K562 (cell line): ENCODE results near the gene VTN. TPM values are rescaled to one million over a fixed set of nuclear protein-coding genes. Genes with fewer than 3 reads are reported as not detected.

Experiments
- BACH1 ChIP-seq: fragments of 200-800 bp; sonication (Bioruptor generic); IDR thresholded peaks from 2 replicates; pipeline ENCODE4 v1.6.1; 2016; ENCODE audit warnings: missing genetic modification characterization, missing compliant biosample characterization
- DPF2 ChIP-seq: fragments of 450-650 bp; IDR thresholded peaks from 2 replicates; pipeline ENCODE4 v1.6.1; 2016
- ETV1 ChIP-seq: fragments of 450-650 bp; conservative IDR thresholded peaks from 2 replicates; pipeline ENCODE4 v1.6.1; 2016; ENCODE audit warnings: missing genetic modification characterization, control low read depth, low read depth, missing compliant biosample characterization
- GTF2E2 ChIP-seq: fragments of 200-800 bp; sonication (Bioruptor generic); IDR thresholded peaks from 2 replicates; pipeline ENCODE4 v1.6.1; 2016; ENCODE audit warnings: missing genetic modification characterization, missing compliant biosample characterization
- GTF2F1 ChIP-seq: IDR thresholded peaks from 2 replicates; pipeline ENCODE4 v1.6.1; 2011; ENCODE audit warnings: low read depth, low read length, improper control_type of control experiment
- HNRNPLL ChIP-seq: fragments of 200-400 bp; formaldehyde crosslinking; IDR thresholded peaks from 2 replicates; pipeline ENCODE4 v1.6.1; 2017; ENCODE audit warnings: low read length, low read depth, mild to moderate bottlenecking; ENCODE audit not compliant: poor library complexity, severe bottlenecking
- JUN ChIP-seq, 2 experiments: sonication (generic) in 1 of 2; formaldehyde crosslinking in 1 of 2; IDR thresholded peaks; 2 replicates each; pipeline versions ENCODE4 v1.6.1 to v1.8.0; 2012 to 2022; ENCODE audit warnings: borderline replicate concordance in 2 of 2, mild to moderate bottlenecking in 2 of 2, improper control_type of control experiment in 1 of 2, low read depth in 1 of 2, low read length in 1 of 2, missing genetic modification reagents in 1 of 2
- KLF1 ChIP-seq: fragments of 450-650 bp; IDR thresholded peaks from 2 replicates; pipeline ENCODE4 v1.6.1; 2016; ENCODE audit warnings: missing genetic modification characterization, missing compliant biosample characterization
- NBN ChIP-seq: fragments of 450-650 bp; IDR thresholded peaks from 2 replicates; pipeline ENCODE4 v1.6.1; 2016; ENCODE audit warnings: low read depth, mild to moderate bottlenecking
- NCOA2 ChIP-seq, 2 experiments: fragments of 450-650 bp; IDR thresholded peaks; 2 replicates each; pipeline ENCODE4 v1.6.1; 2018; ENCODE audit warnings: mild to moderate bottlenecking in 2 of 2, moderate library complexity in 1 of 2; ENCODE audit not compliant: partially characterized antibody in 2 of 2
- NFIC ChIP-seq: fragments of 450-650 bp; IDR thresholded peaks from 2 replicates; pipeline ENCODE4 v1.6.1; 2017; ENCODE audit warnings: mild to moderate bottlenecking, inconsistent platforms
- RAD21 ChIP-seq, 2 experiments: fragments of 250-450 bp in 1 of 2; fragments of 450-650 bp in 1 of 2; sonication (Bioruptor Pico) in 1 of 2; formaldehyde crosslinking in 1 of 2; IDR thresholded peaks in 1 of 2; conservative IDR thresholded peaks in 1 of 2; 2 replicates each; pipeline versions ENCODE4 v1.4.0 to v1.8.0; 2020 to 2022; ENCODE audit warnings: mild to moderate bottlenecking in 2 of 2, moderate library complexity in 1 of 2
- SIRT6 ChIP-seq: IDR thresholded peaks from one replicate; pipeline ENCODE4 v1.6.1; 2012; ENCODE audit warnings: low read depth, mild to moderate bottlenecking, control low read depth, inconsistent platforms, low read length, moderate library complexity
- SIX5 ChIP-seq, 2 experiments: IDR thresholded peaks; 2 replicates each; pipeline ENCODE4 v1.6.1; 2011; ENCODE audit warnings: low read length in 2 of 2, borderline replicate concordance in 1 of 2, low read depth in 1 of 2, mild to moderate bottlenecking in 1 of 2, moderate library complexity in 1 of 2; ENCODE audit not compliant: insufficient read depth in 1 of 2
- TAL1 ChIP-seq: fragments of 450-650 bp; IDR thresholded peaks from 2 replicates; pipeline ENCODE4 v1.6.1; 2016; ENCODE audit warnings: mild to moderate bottlenecking
- TCF7L2 ChIP-seq: fragments of 150-350 bp; IDR thresholded peaks from 2 replicates; pipeline ENCODE4 v1.6.1; 2016; ENCODE audit warnings: low read depth, mild to moderate bottlenecking, low read length, moderate library complexity
- U2AF2 ChIP-seq: fragments of 200-400 bp; formaldehyde crosslinking; optimal IDR thresholded peaks from 2 replicates; pipeline ENCODE3; 2017; ENCODE audit warnings: low read depth, mild to moderate bottlenecking, low read length
- ZC3H8 ChIP-seq: fragments of 450-650 bp; IDR thresholded peaks from 2 replicates; pipeline ENCODE4 v1.6.1; 2017
- ZNF133 ChIP-seq: fragments of 250-450 bp; sonication (Bioruptor Pico); IDR thresholded peaks from 2 replicates; pipeline ENCODE4 v1.4.0; 2020; ENCODE audit warnings: mild to moderate bottlenecking
- ZNF324 ChIP-seq: fragments of 250-450 bp; sonication (Bioruptor Pico); IDR thresholded peaks from 2 replicates; pipeline ENCODE4 v1.4.0; 2020; ENCODE audit warnings: mild to moderate bottlenecking
- ZNF778 ChIP-seq: fragments of 450-650 bp; formaldehyde crosslinking; IDR thresholded peaks from 2 replicates; pipeline ENCODE4 v1.4.0; 2020; ENCODE audit warnings: mild to moderate bottlenecking, moderate library complexity
- ZSCAN32 ChIP-seq: fragments of 450-650 bp; formaldehyde crosslinking; IDR thresholded peaks from 2 replicates; pipeline ENCODE4 v1.4.0; 2020; ENCODE audit warnings: mild to moderate bottlenecking, moderate library complexity
- polyA plus RNA-seq, 8 experiments: library from polyadenylated mRNA; depleted of rRNA in 4 of 8; stranded (reverse) in 5 of 8; unstranded in 3 of 8; fragments of >200 nt; fragmentation: Nextera tagmentation in 2 of 8; fragmentation: Illumina TruSeq in 1 of 8; extraction: Ambion mirVana in 2 of 8; extraction: Trizol in 1 of 8; gene quantifications; 2 replicates each; pipeline versions ENCODE4 v1.2.1 to v1.2.3, GENCODE V29; 2011 to 2014; ENCODE audit warnings: inconsistent platforms in 1 of 8, missing spikeins in 1 of 8
- total RNA-seq, 7 experiments: library from RNA; depleted of rRNA in 6 of 7; stranded (reverse); fragments of >200 nt in 6 of 7; fragmentation: Illumina TruSeq in 2 of 7; extraction: Trizol in 2 of 7; gene quantifications; 2 replicates each; pipeline versions ENCODE4 v1.2.1 to v1.2.3, GENCODE V29; 2011 to 2021; ENCODE audit warnings: low replicate concordance in 1 of 7
- TF ChIP-seq, protein P1 (sequence below): fragments of 250-450 bp; sonication (Bioruptor Pico); IDR thresholded peaks from 2 replicates; pipeline ENCODE4 v1.4.0; 2020; ENCODE audit warnings: mild to moderate bottlenecking
- TF ChIP-seq, protein P2 (sequence below): fragments of 250-450 bp; sonication (Bioruptor Pico); IDR thresholded peaks from 2 replicates; pipeline ENCODE4 v1.8.0; 2021; ENCODE audit warnings: mild to moderate bottlenecking, moderate library complexity
- TF ChIP-seq, protein P3 (sequence below), 2 experiments: fragments of 450-650 bp in 1 of 2; sonication (generic) in 1 of 2; formaldehyde crosslinking; conservative IDR thresholded peaks; 2 replicates each; pipeline versions ENCODE4 v1.4.0 to v1.8.1; 2020 to 2022; ENCODE audit warnings: mild to moderate bottlenecking in 1 of 2, missing genetic modification reagents in 1 of 2

Gene VTN
- total and polyA plus RNA-seq, 9 of the 15 experiments (the other 6 are each of a cell fraction or from before 2014, with no cell fraction given): 0.13 to 1.0 (median 0.29) TPM; not detected in 1

DNA sequence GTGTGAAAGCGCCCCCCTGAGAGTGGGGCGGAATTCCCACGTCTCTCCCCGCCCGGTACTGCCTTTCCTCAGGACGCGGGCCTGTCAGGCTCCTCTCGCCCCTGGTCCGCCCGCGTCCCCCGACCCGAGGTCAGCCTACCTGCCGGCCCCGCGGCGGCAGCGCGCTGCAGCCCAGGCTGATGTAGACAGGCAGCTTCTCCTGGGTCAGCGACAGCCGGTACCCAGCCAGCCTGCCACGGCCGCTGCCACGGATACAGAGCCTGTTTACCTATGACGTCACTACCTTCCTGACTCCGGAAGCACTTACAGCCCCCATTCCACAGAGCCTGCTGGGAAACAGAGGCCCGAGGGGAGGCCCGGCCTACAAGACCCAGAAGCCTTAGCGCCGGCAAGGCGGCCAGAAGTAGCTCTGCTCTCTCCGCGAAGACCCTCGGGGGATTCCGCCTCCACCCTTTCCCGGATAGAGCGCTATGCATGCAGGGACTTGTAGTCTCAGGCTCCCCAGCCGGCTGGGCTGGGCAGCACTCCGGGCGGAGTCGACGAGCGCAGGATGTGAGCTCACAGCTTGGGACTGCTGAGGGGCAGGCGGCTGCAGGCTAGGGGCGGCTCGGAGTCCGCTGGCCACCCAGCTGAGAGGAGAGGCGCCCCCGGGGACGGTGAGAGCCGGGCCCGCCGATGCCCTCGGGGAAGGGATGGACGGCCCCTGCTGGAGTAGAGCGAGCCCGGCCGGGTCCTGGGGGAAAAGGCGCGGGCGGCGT is 34.7 kb downstream of the VTN start, which contains the start of the genes IFT20 and TNFAIP1 (continued):
- TF ChIP-seq NCOA2 (IDR thresholded peaks at IDR 0.05; ENCODE audit: partially characterized antibody in 2 of 2) (no peak), NBN (peak; percentile 98), KLF1 (no peak), ZC3H8 (no peak), BACH1 (tag) (no peak), ZNF133 (CRISPR knock-in tag) (no peak), ZNF778 (CRISPR knock-in tag) (no peak), DPF2 (no peak; the same call in 1 of the 2 replicates), GTF2F1 (no peak), SIRT6 (no peak), ZSCAN32 (0 out of 2 replicates have a peak, but pooled peaks have one; percentile 14), RAD21 (CRISPR knock-in tag; conservative IDR thresholded peaks at IDR 0.05 in 1 of 2, IDR thresholded peaks at IDR 0.05 in 1 of 2) (peak in 1 of 2 experiments; percentile 16; a peak in 1 of 4 replicates), JUN (IDR thresholded peaks at IDR 0.05; ENCODE audit: borderline replicate concordance, low read depth, low read length) (peak; percentile 99), JUN (CRISPR knock-in tag; IDR thresholded peaks at IDR 0.05; ENCODE audit: borderline replicate concordance) (peak; percentile 65; the same call in 1 of the 2 replicates), TCF7L2 (peak; percentile 38; the same call in 1 of the 2 replicates), NFIC (no peak), ETV1 (tag) (peak; percentile 81), U2AF2 (no peak), SIX5 (IDR thresholded peaks at IDR 0.05; ENCODE audit: borderline replicate concordance in 1 of 2, insufficient read depth in 1 of 2, low read depth in 1 of 2, low read length in 2 of 2) (peak; percentile 94 to 95), TAL1 (no peak), ZNF324 (peak; percentile 38; the same call in 1 of the 2 replicates), GTF2E2 (tag) (no peak), HNRNPLL (peak; percentile 39)
- TF ChIP-seq, protein P1, sequence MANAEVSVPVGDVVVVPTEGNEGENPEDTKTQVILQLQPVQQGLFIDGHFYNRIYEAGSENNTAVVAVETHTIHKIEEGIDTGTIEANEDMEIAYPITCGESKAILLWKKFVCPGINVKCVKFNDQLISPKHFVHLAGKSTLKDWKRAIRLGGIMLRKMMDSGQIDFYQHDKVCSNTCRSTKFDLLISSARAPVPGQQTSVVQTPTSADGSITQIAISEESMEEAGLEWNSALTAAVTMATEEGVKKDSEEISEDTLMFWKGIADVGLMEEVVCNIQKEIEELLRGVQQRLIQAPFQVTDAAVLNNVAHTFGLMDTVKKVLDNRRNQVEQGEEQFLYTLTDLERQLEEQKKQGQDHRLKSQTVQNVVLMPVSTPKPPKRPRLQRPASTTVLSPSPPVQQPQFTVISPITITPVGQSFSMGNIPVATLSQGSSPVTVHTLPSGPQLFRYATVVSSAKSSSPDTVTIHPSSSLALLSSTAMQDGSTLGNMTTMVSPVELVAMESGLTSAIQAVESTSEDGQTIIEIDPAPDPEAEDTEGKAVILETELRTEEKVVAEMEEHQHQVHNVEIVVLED: 0 out of 2 replicates have a peak, but pooled peaks have one; percentile 75
- TF ChIP-seq, protein P2, sequence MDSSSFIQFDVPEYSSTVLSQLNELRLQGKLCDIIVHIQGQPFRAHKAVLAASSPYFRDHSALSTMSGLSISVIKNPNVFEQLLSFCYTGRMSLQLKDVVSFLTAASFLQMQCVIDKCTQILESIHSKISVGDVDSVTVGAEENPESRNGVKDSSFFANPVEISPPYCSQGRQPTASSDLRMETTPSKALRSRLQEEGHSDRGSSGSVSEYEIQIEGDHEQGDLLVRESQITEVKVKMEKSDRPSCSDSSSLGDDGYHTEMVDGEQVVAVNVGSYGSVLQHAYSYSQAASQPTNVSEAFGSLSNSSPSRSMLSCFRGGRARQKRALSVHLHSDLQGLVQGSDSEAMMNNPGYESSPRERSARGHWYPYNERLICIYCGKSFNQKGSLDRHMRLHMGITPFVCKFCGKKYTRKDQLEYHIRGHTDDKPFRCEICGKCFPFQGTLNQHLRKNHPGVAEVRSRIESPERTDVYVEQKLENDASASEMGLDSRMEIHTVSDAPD (CRISPR knock-in tag): no peak
- TF ChIP-seq, protein P3, sequence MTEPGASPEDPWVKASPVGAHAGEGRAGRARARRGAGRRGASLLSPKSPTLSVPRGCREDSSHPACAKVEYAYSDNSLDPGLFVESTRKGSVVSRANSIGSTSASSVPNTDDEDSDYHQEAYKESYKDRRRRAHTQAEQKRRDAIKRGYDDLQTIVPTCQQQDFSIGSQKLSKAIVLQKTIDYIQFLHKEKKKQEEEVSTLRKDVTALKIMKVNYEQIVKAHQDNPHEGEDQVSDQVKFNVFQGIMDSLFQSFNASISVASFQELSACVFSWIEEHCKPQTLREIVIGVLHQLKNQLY (CRISPR knock-in tag; conservative IDR thresholded peaks at IDR 0.05): no peak
